GM23338 (cell line): ENCODE data around the gene TPM3. TPM values are rescaled to one million over a fixed set of nuclear protein-coding genes. Genes with fewer than 3 reads are reported as not detected.
A peak's percentile ranks its signal among the peaks of the same experiment; 100 is the strongest.

ENCODE experiments used
- ATAC-seq: fragments of 200-7000 bp; cut with Tn5 transposase; 3 replicates; pipeline ENCODE4 v1.9.1; 2020
- DNase-seq: peaks from one replicate; pipeline ENCODE4 v3.0.0-alpha.2; 2015; ENCODE audit warnings: low spot score
- H2AFZ ChIP-seq: fragments of 200-600 bp; sonication (generic); 2 replicates; pipeline ENCODE4 v1.8.0; 2016; ENCODE audit warnings: antibody characterized with exemption, mild to moderate bottlenecking, moderate library complexity
- H3F3A ChIP-seq: fragments of 200-600 bp; sonication (generic); replicated peaks from 2 replicates; pipeline ENCODE4 v1.8.0; 2017; ENCODE audit warnings: antibody characterized with exemption, mixed run types, low read depth
- H3K27ac ChIP-seq: fragments of 200-600 bp; sonication (generic); 2 replicates; pipeline ENCODE4 v1.6.1; 2016; ENCODE audit warnings: low read depth
- H3K27me3 ChIP-seq: fragments of 200-600 bp; sonication (generic); 2 replicates; pipeline ENCODE4 v1.8.0; 2016; ENCODE audit warnings: mild to moderate bottlenecking, mixed run types, moderate library complexity; ENCODE audit not compliant: insufficient read depth
- H3K36me3 ChIP-seq: fragments of 200-600 bp; sonication (generic); 2 replicates; pipeline ENCODE4 v1.8.0; 2016; ENCODE audit warnings: mild to moderate bottlenecking; ENCODE audit not compliant: insufficient read depth
- H3K4me1 ChIP-seq: fragments of 200-600 bp; sonication (generic); 2 replicates; pipeline ENCODE4 v1.8.0; 2016; ENCODE audit warnings: mild to moderate bottlenecking, moderate library complexity; ENCODE audit not compliant: insufficient read depth
- H3K4me2 ChIP-seq: fragments of 200-600 bp; sonication (generic); 2 replicates; pipeline ENCODE4 v1.7.1; 2017; ENCODE audit warnings: mixed run types
- H3K4me3 ChIP-seq: fragments of 200-600 bp; sonication (generic); 2 replicates; pipeline ENCODE4 v1.6.1; 2016; ENCODE audit warnings: mixed run types
- H3K79me2 ChIP-seq: fragments of 200-600 bp; sonication (generic); replicated peaks from 2 replicates; pipeline ENCODE4 v1.8.0; 2017; ENCODE audit warnings: mild to moderate bottlenecking; ENCODE audit not compliant: insufficient read depth
- H3K9me2 ChIP-seq: fragments of 200-600 bp; sonication (generic); 2 replicates; pipeline ENCODE4 v1.8.0; 2017; ENCODE audit not compliant: insufficient read depth
- H4K20me1 ChIP-seq: fragments of 200-600 bp; sonication (generic); replicated peaks from 2 replicates; pipeline ENCODE4 v1.8.0; 2017; ENCODE audit warnings: mild to moderate bottlenecking; ENCODE audit not compliant: insufficient read depth
- H3K27ac Mint-ChIP-seq: 2 replicates; pipeline ENCODE4 v1.8.0; 2020; ENCODE audit warnings: inconsistent platforms, mild to moderate bottlenecking, moderate library complexity, mixed read lengths
- H3K27me3 Mint-ChIP-seq: 3 replicates; pipeline ENCODE4 v1.8.0; 2022; ENCODE audit warnings: low read depth, mild to moderate bottlenecking, moderate library complexity, mixed read lengths, inconsistent platforms; ENCODE audit not compliant: insufficient read depth, poor library complexity
- H3K36me3 Mint-ChIP-seq: 3 replicates; pipeline ENCODE4 v1.8.0; 2021; ENCODE audit warnings: low read depth, mild to moderate bottlenecking, inconsistent platforms, moderate library complexity, mixed read lengths
- H3K4me1 Mint-ChIP-seq: 3 replicates; pipeline ENCODE4 v1.8.0; 2020; ENCODE audit warnings: mild to moderate bottlenecking, inconsistent platforms, mixed read lengths
- H3K4me3 Mint-ChIP-seq: 3 replicates; pipeline ENCODE4 v1.8.0; 2021; ENCODE audit warnings: moderate library complexity, mild to moderate bottlenecking, inconsistent platforms, mixed read lengths
- H3K9me3 Mint-ChIP-seq: 3 replicates; pipeline ENCODE4 v1.8.0; 2020; ENCODE audit warnings: moderate library complexity, mild to moderate bottlenecking, inconsistent platforms, mixed read lengths
- CREB1 ChIP-seq: fragments of 250-450 bp; sonication (Bioruptor Pico); IDR thresholded peaks from 2 replicates; pipeline ENCODE4 v1.5.0; 2020; ENCODE audit warnings: low read depth, mild to moderate bottlenecking, moderate library complexity
- EZH2 ChIP-seq: fragments of 200-600 bp; sonication (generic); IDR thresholded peaks from one replicate; pipeline ENCODE4 v1.8.0; 2017; ENCODE audit warnings: antibody characterized with exemption, mild to moderate bottlenecking, low read depth; ENCODE audit not compliant: unreplicated experiment
- EZH2phosphoT487 ChIP-seq: fragments of 200-600 bp; sonication (generic); IDR thresholded peaks from one replicate; pipeline ENCODE4 v1.8.1; 2018; ENCODE audit warnings: antibody characterized with exemption; ENCODE audit not compliant: unreplicated experiment
- JUNB ChIP-seq: IDR thresholded peaks from one replicate; pipeline ENCODE4 v1.6.1; 2016; ENCODE audit warnings: antibody characterized with exemption; ENCODE audit not compliant: unreplicated experiment
- NANOG ChIP-seq: IDR thresholded peaks from 2 replicates; pipeline ENCODE4 v1.6.1; 2016; ENCODE audit warnings: antibody characterized with exemption, borderline replicate concordance
- POLR2AphosphoS5 ChIP-seq: IDR thresholded peaks from 2 replicates; pipeline ENCODE4 v1.6.1; 2016; ENCODE audit warnings: antibody characterized with exemption, low read depth
- REST ChIP-seq: IDR thresholded peaks from one replicate; pipeline ENCODE4 v1.6.1; 2018; ENCODE audit warnings: antibody characterized with exemption; ENCODE audit not compliant: unreplicated experiment
- STAT1 ChIP-seq: IDR thresholded peaks from one replicate; pipeline ENCODE4 v1.6.1; 2016; ENCODE audit warnings: antibody characterized with exemption; ENCODE audit not compliant: unreplicated experiment
- ZNF114 ChIP-seq: fragments of 250-450 bp; sonication (Bioruptor Pico); IDR thresholded peaks from 2 replicates; pipeline ENCODE4 v1.5.0; 2020; ENCODE audit warnings: mild to moderate bottlenecking, moderate library complexity
- ZNF331 ChIP-seq: fragments of 250-450 bp; sonication (Bioruptor Pico); IDR thresholded peaks from 2 replicates; pipeline ENCODE4 v1.5.0; 2020; ENCODE audit warnings: low read depth, mild to moderate bottlenecking, moderate library complexity
- polyA plus RNA-seq: library from polyadenylated mRNA; unstranded; fragments of >200 nt; fragmentation: Nextera tagmentation; extraction: Ambion mirVana; gene quantifications from 2 replicates; pipeline ENCODE4 v1.2.1, GENCODE V29; 2016
- total RNA-seq: library from RNA; depleted of rRNA; stranded (reverse); fragments of >200 nt; shearing (Covaris generic); gene quantifications from 2 replicates; pipeline ENCODE4 v1.2.3, GENCODE V29; 2014
- TF ChIP-seq, protein P1 (sequence below): IDR thresholded peaks from 2 replicates; pipeline ENCODE4 v1.6.1; 2016; ENCODE audit warnings: antibody characterized with exemption
- TF ChIP-seq, protein P2 (sequence below), 2 experiments: fragments of 200-600 bp in 1 of 2; sonication (generic) in 1 of 2; conservative IDR thresholded peaks; 2 replicates each; pipeline versions ENCODE4 v1.5.1 to v1.6.1; 2016 to 2017; ENCODE audit warnings: antibody characterized with exemption in 2 of 2, low read depth in 2 of 2, mild to moderate bottlenecking in 2 of 2, moderate library complexity in 1 of 2
- TF ChIP-seq, protein P3 (sequence below): fragments of 250-450 bp; sonication (Bioruptor Pico); IDR thresholded peaks from 2 replicates; pipeline ENCODE4 v1.5.0; 2020; ENCODE audit warnings: mild to moderate bottlenecking, moderate library complexity

Gene TPM3
- total and polyA plus RNA-seq, 2 experiments from 2014 or later: 544 to 747 TPM

DNA sequence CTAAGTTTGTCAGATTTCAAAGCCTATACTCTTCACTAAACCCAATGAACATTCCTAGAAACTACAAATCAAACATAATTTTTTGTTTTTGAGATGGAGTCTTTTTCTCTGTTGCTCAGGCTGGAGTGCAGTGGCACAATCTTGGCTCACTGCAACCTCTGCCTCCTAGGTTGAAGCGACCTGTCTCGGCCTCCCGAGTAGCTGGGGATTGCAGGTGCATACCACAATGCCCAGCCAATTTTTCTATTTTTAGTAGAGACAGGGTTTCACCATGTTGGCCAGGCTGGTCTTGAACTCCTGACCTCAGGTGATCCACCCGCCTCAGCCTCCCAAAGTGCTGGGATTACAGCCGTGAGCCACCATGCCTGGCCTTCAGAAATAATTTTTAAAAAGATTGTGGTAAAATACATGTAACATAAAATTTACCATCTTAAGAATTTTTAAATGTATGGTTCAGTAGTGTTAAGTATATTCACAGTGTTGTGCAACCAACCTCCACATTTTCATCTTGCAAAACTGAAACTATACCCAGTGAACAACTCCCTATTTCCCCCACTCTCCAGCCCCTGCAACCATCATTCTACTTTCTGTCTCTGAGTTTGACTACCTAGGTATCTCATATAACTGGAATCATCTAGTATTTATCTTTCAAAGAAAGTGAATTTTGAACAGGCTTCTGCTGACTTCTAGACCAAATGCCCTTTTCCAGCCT, 16.9 kb upstream of the TPM3 start:
- Histone ChIP-seq H3K79me2 (0 out of 2 replicates have a peak, but pooled peaks cover 3% of the 10 kb centered on the region), H4K20me1 (peaks cover 20% of the 10 kb centered on the region), H3K27me3 (no peaks in the 10 kb centered on the region), H3F3A (peaks cover 24% of the 10 kb centered on the region; the same call in 1 of the 2 replicates), H3K36me3 (peaks cover 44% of the 10 kb centered on the region), H3K9me2 (no peaks in the 10 kb centered on the region), H3K27ac (0 out of 2 replicates have a peak overlapping the region, but pooled peaks have one; percentile 23), H2AFZ (no peak overlapping the region), H3K4me1 (no peaks in the 10 kb centered on the region), H3K4me3 (no peak overlapping the region), H3K4me2 (no peak overlapping the region)
- Mint-ChIP-seq H3K36me3 (peaks cover 70% of the 10 kb centered on the region), H3K4me1 (no peaks in the 10 kb centered on the region), H3K4me3 (no peak overlapping the region), H3K27ac (no peak overlapping the region), H3K27me3 (peaks cover 3% of the 10 kb centered on the region), H3K9me3 (no peaks in the 10 kb centered on the region)
- ATAC-seq (no peak), DNase-seq (no peak)
- TF ChIP-seq ZNF331 (CRISPR knock-in tag) (no peak), POLR2AphosphoS5 (no peak), EZH2phosphoT487 (no peak), NANOG (no peak), JUNB (no peak), EZH2 (no peak), REST (no peak), ZNF114 (no peak), CREB1 (CRISPR knock-in tag) (no peak), STAT1 (no peak)
- TF ChIP-seq, protein P1, sequence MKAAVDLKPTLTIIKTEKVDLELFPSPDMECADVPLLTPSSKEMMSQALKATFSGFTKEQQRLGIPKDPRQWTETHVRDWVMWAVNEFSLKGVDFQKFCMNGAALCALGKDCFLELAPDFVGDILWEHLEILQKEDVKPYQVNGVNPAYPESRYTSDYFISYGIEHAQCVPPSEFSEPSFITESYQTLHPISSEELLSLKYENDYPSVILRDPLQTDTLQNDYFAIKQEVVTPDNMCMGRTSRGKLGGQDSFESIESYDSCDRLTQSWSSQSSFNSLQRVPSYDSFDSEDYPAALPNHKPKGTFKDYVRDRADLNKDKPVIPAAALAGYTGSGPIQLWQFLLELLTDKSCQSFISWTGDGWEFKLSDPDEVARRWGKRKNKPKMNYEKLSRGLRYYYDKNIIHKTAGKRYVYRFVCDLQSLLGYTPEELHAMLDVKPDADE: no peak
- TF ChIP-seq, protein P2, sequence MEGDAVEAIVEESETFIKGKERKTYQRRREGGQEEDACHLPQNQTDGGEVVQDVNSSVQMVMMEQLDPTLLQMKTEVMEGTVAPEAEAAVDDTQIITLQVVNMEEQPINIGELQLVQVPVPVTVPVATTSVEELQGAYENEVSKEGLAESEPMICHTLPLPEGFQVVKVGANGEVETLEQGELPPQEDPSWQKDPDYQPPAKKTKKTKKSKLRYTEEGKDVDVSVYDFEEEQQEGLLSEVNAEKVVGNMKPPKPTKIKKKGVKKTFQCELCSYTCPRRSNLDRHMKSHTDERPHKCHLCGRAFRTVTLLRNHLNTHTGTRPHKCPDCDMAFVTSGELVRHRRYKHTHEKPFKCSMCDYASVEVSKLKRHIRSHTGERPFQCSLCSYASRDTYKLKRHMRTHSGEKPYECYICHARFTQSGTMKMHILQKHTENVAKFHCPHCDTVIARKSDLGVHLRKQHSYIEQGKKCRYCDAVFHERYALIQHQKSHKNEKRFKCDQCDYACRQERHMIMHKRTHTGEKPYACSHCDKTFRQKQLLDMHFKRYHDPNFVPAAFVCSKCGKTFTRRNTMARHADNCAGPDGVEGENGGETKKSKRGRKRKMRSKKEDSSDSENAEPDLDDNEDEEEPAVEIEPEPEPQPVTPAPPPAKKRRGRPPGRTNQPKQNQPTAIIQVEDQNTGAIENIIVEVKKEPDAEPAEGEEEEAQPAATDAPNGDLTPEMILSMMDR (conservative IDR thresholded peaks at IDR 0.05; ENCODE audit: low read depth in 2 of 2): no peak
- TF ChIP-seq, protein P3, sequence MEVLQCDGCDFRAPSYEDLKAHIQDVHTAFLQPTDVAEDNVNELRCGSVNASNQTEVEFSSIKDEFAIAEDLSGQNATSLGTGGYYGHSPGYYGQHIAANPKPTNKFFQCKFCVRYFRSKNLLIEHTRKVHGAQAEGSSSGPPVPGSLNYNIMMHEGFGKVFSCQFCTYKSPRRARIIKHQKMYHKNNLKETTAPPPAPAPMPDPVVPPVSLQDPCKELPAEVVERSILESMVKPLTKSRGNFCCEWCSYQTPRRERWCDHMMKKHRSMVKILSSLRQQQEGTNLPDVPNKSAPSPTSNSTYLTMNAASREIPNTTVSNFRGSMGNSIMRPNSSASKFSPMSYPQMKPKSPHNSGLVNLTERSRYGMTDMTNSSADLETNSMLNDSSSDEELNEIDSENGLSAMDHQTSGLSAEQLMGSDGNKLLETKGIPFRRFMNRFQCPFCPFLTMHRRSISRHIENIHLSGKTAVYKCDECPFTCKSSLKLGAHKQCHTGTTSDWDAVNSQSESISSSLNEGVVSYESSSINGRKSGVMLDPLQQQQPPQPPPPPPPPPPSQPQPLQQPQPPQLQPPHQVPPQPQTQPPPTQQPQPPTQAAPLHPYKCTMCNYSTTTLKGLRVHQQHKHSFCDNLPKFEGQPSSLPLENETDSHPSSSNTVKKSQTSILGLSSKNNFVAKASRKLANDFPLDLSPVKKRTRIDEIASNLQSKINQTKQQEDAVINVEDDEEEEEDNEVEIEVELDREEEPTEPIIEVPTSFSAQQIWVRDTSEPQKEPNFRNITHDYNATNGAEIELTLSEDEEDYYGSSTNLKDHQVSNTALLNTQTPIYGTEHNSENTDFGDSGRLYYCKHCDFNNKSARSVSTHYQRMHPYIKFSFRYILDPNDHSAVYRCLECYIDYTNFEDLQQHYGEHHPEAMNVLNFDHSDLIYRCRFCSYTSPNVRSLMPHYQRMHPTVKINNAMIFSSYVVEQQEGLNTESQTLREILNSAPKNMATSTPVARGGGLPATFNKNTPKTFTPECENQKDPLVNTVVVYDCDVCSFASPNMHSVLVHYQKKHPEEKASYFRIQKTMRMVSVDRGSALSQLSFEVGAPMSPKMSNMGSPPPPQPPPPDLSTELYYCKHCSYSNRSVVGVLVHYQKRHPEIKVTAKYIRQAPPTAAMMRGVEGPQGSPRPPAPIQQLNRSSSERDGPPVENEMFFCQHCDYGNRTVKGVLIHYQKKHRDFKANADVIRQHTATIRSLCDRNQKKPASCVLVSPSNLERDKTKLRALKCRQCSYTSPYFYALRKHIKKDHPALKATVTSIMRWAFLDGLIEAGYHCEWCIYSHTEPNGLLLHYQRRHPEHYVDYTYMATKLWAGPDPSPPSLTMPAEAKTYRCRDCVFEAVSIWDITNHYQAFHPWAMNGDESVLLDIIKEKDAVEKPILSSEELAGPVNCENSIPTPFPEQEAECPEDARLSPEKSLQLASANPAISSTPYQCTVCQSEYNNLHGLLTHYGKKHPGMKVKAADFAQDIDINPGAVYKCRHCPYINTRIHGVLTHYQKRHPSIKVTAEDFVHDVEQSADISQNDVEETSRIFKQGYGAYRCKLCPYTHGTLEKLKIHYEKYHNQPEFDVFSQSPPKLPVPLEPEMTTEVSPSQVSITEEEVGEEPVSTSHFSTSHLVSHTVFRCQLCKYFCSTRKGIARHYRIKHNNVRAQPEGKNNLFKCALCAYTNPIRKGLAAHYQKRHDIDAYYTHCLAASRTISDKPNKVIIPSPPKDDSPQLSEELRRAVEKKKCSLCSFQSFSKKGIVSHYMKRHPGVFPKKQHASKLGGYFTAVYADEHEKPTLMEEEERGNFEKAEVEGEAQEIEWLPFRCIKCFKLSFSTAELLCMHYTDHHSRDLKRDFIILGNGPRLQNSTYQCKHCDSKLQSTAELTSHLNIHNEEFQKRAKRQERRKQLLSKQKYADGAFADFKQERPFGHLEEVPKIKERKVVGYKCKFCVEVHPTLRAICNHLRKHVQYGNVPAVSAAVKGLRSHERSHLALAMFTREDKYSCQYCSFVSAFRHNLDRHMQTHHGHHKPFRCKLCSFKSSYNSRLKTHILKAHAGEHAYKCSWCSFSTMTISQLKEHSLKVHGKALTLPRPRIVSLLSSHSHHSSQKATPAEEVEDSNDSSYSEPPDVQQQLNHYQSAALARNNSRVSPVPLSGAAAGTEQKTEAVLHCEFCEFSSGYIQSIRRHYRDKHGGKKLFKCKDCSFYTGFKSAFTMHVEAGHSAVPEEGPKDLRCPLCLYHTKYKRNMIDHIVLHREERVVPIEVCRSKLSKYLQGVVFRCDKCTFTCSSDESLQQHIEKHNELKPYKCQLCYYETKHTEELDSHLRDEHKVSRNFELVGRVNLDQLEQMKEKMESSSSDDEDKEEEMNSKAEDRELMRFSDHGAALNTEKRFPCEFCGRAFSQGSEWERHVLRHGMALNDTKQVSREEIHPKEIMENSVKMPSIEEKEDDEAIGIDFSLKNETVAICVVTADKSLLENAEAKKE: no peak
